Measurements from ENCODE around the gene ST3GAL6. TPM values are rescaled to one million over a fixed set of nuclear protein-coding genes. Genes with fewer than 3 reads are reported as not detected.

The ST3GAL6 gene
- total RNA-seq, 1 donor from 2014 or later: 16.0 TPM

GRCh38 chr3:98730338-98730737 lies 32.8 kb upstream of the ST3GAL6 start:
- no peaks in the 10 kb centered on the region for H3K36me3 Mint-ChIP-seq (ENCODE audit: low read depth)
- H3K27ac Mint-ChIP-seq (ENCODE audit: unreplicated experiment): no peak overlapping the region
- DNase-seq (ENCODE audit: low read depth, low spot score): no peak
- peaks cover 26% of the 10 kb centered on the region for H3K4me1 Mint-ChIP-seq
- peak overlapping the region; percentile 97 for H3K4me3 Mint-ChIP-seq
- no peaks in the 10 kb centered on the region for H3K9me3 Mint-ChIP-seq
- no peak for TF ChIP-seq CTCF (conservative IDR thresholded peaks at IDR 0.05)
- H3K27me3 Mint-ChIP-seq (ENCODE audit: low read depth): peaks cover 6% of the 10 kb centered on the region

GRCh38 chr3:98730886-98731537 lies 32.1 kb upstream of the ST3GAL6 start:
- DNase-seq (ENCODE audit: low read depth, low spot score): no peak
- Mint-ChIP-seq H3K36me3 (ENCODE audit: low read depth) (no peaks in the 10 kb centered on the region), H3K4me3 (peak overlapping the region; percentile 97), H3K27ac (ENCODE audit: unreplicated experiment) (no peak overlapping the region), H3K27me3 (ENCODE audit: low read depth) (peaks cover 6% of the 10 kb centered on the region), H3K4me1 (peaks cover 27% of the 10 kb centered on the region), H3K9me3 (no peaks in the 10 kb centered on the region)
- no peak for TF ChIP-seq CTCF (conservative IDR thresholded peaks at IDR 0.05)

GRCh38 chr3:98731720-98732285 lies 31.3 kb upstream of the ST3GAL6 start:
- no peak for DNase-seq (ENCODE audit: low read depth, low spot score)
- Mint-ChIP-seq H3K27me3 (ENCODE audit: low read depth) (peaks cover 6% of the 10 kb centered on the region), H3K4me3 (peak overlapping the region; percentile 97), H3K4me1 (peaks cover 35% of the 10 kb centered on the region), H3K36me3 (ENCODE audit: low read depth) (peaks cover 5% of the 10 kb centered on the region), H3K9me3 (no peaks in the 10 kb centered on the region), H3K27ac (ENCODE audit: unreplicated experiment) (peak overlapping the region; percentile 77)
- TF ChIP-seq CTCF (conservative IDR thresholded peaks at IDR 0.05): no peak

- Mint-ChIP-seq H3K4me3 (peak overlapping the region; percentile 97), H3K36me3 (ENCODE audit: low read depth) (peaks cover 7% of the 10 kb centered on the region), H3K4me1 (peaks cover 40% of the 10 kb centered on the region), H3K27ac (ENCODE audit: unreplicated experiment) (no peak overlapping the region), H3K27me3 (ENCODE audit: low read depth) (peaks cover 4% of the 10 kb centered on the region), H3K9me3 (no peaks in the 10 kb centered on the region)
- no peak for TF ChIP-seq CTCF (conservative IDR thresholded peaks at IDR 0.05)
- DNase-seq (ENCODE audit: low read depth, low spot score): peak; percentile 55
Observed at GRCh38 chr3:98732286-98733052, 30.7 kb upstream of the ST3GAL6 start.

GRCh38 chr3:98733053-98733811 lies 29.9 kb upstream of the ST3GAL6 start:
- Mint-ChIP-seq H3K4me1 (peaks cover 42% of the 10 kb centered on the region), H3K27ac (ENCODE audit: unreplicated experiment) (peak overlapping the region; percentile 90), H3K36me3 (ENCODE audit: low read depth) (peaks cover 7% of the 10 kb centered on the region), H3K9me3 (no peaks in the 10 kb centered on the region), H3K27me3 (ENCODE audit: low read depth) (peaks cover 4% of the 10 kb centered on the region), H3K4me3 (peak overlapping the region; percentile 97)
- TF ChIP-seq CTCF (conservative IDR thresholded peaks at IDR 0.05): no peak
- DNase-seq (ENCODE audit: low read depth, low spot score): peak; percentile 32

All from neural crest cell (in vitro differentiated cells).